HEK293 (cell line): ENCODE data around the gene MEGF9.

Experiments
- CTCF ChIA-PET: fragments of 350-600 bp; formaldehyde crosslinking; extraction: SDS; loops from one replicate; lab custom pipeline; 2021; ENCODE audit warnings: antibody characterized with exemption; lab: Yijun Ruan, JAX
- POLR2A ChIA-PET: fragments of 300-600 bp; formaldehyde crosslinking; extraction: SDS; loops from one replicate; lab custom pipeline; 2020; ENCODE audit warnings: antibody characterized with exemption, inconsistent platforms; lab: Yijun Ruan, JAX
- H3K27ac ChIP-seq: fragments of 200-500 bp; sonication (Bioruptor generic); 2 replicates; pipeline ENCODE4 v1.5.1; 2014; ENCODE audit warnings: low read depth, low read length, control low read depth, inconsistent platforms; ENCODE audit errors: extremely low read depth
- H3K36me3 ChIP-seq, 2 experiments: fragments of 200-500 bp in 1 of 2; sonication (Bioruptor generic) in 1 of 2; 1 replicate in 1 of 2; 2 replicates in 1 of 2; pipeline ENCODE4 v1.5.1; 2014 to 2017; ENCODE audit warnings: inconsistent platforms in 2 of 2, low read length in 2 of 2; ENCODE audit not compliant: control insufficient read depth in 2 of 2, insufficient read depth in 1 of 2
- H3K4me1 ChIP-seq: fragments of 200-500 bp; sonication (Bioruptor generic); 2 replicates; pipeline ENCODE4 v1.5.1; 2014; ENCODE audit warnings: mild to moderate bottlenecking, low read length, inconsistent platforms; ENCODE audit not compliant: control insufficient read depth, insufficient read depth
- H3K4me3 ChIP-seq: 2 replicates; pipeline ENCODE4 v1.5.1; 2011; ENCODE audit warnings: low read depth, mild to moderate bottlenecking, control low read depth, low read length, moderate library complexity
- H3K9me3 ChIP-seq: fragments of 200-500 bp; sonication (Bioruptor generic); 2 replicates; pipeline ENCODE4 v1.5.1; 2014; ENCODE audit warnings: low read depth, low read length, inconsistent platforms; ENCODE audit not compliant: control insufficient read depth, insufficient read depth
- BCL11B ChIP-seq: fragments of 450-650 bp; formaldehyde crosslinking; IDR thresholded peaks from 2 replicates; pipeline ENCODE4 v1.5.1; 2016; ENCODE audit warnings: low read depth, missing biosample characterization, missing genetic modification characterization
- CTCF ChIP-seq: fragments of 450-650 bp; formaldehyde crosslinking; IDR thresholded peaks from 2 replicates; pipeline ENCODE4 v1.5.1; 2016; ENCODE audit warnings: missing biosample characterization, missing genetic modification characterization
- GLI2 ChIP-seq: fragments of 450-650 bp; formaldehyde crosslinking; IDR thresholded peaks from 2 replicates; pipeline ENCODE4; 2017; ENCODE audit warnings: missing biosample characterization, missing genetic modification characterization, low read depth, borderline replicate concordance
- HOXA7 ChIP-seq: sonication (generic); formaldehyde crosslinking; IDR thresholded peaks from 2 replicates; pipeline ENCODE4 v1.8.1; 2022; ENCODE audit warnings: missing genetic modification reagents, borderline replicate concordance
- KLF10 ChIP-seq: fragments of 450-650 bp; IDR thresholded peaks from 2 replicates; pipeline ENCODE4 v1.5.1; 2018; ENCODE audit warnings: missing biosample characterization, mild to moderate bottlenecking, missing genetic modification characterization
- KLF7 ChIP-seq: fragments of 450-650 bp; formaldehyde crosslinking; IDR thresholded peaks from 2 replicates; pipeline ENCODE4 v1.5.1; 2016; ENCODE audit warnings: missing biosample characterization, missing genetic modification characterization, borderline replicate concordance
- MZF1 ChIP-seq: fragments of 450-650 bp; formaldehyde crosslinking; IDR thresholded peaks from 2 replicates; pipeline ENCODE4 v1.5.1; 2017; ENCODE audit warnings: missing biosample characterization, missing genetic modification characterization, borderline replicate concordance
- SCRT1 ChIP-seq: fragments of 450-650 bp; formaldehyde crosslinking; IDR thresholded peaks from 2 replicates; pipeline ENCODE4 v1.5.1; 2016; ENCODE audit warnings: missing biosample characterization, missing genetic modification characterization, borderline replicate concordance
- SP7 ChIP-seq: fragments of 450-650 bp; formaldehyde crosslinking; IDR thresholded peaks from 2 replicates; pipeline ENCODE4 v1.5.1; 2016; ENCODE audit warnings: missing biosample characterization, missing genetic modification characterization
- ZBTB17 ChIP-seq: fragments of 450-650 bp; formaldehyde crosslinking; IDR thresholded peaks from 2 replicates; pipeline ENCODE4 v1.5.1; 2016; ENCODE audit warnings: missing biosample characterization, missing genetic modification characterization
- ZNF133 ChIP-seq: fragments of 450-650 bp; formaldehyde crosslinking; IDR thresholded peaks from 2 replicates; pipeline ENCODE4 v1.5.1; 2016; ENCODE audit warnings: missing biosample characterization, missing genetic modification characterization
- ZNF211 ChIP-seq: fragments of 450-650 bp; formaldehyde crosslinking; IDR thresholded peaks from 2 replicates; pipeline ENCODE4 v1.5.1; 2016; ENCODE audit warnings: low read depth, missing biosample characterization, missing genetic modification characterization
- ZNF266 ChIP-seq: fragments of 450-650 bp; formaldehyde crosslinking; IDR thresholded peaks from 2 replicates; pipeline ENCODE4 v1.5.1; 2016; ENCODE audit warnings: missing biosample characterization, missing genetic modification characterization, low read depth
- ZNF292 ChIP-seq: fragments of 450-650 bp; formaldehyde crosslinking; IDR thresholded peaks from 2 replicates; pipeline ENCODE4 v1.5.1; 2016; ENCODE audit warnings: low read depth, missing biosample characterization, missing genetic modification characterization, borderline replicate concordance
- ZNF354C ChIP-seq: fragments of 450-650 bp; formaldehyde crosslinking; IDR thresholded peaks from 2 replicates; pipeline ENCODE4 v1.5.1; 2016; ENCODE audit warnings: missing biosample characterization, missing genetic modification characterization, low read depth, borderline replicate concordance
- ZNF362 ChIP-seq: fragments of 450-650 bp; formaldehyde crosslinking; IDR thresholded peaks from 2 replicates; pipeline ENCODE4 v1.5.1; 2016; ENCODE audit warnings: missing biosample characterization, missing genetic modification characterization
- ZNF366 ChIP-seq: fragments of 450-650 bp; formaldehyde crosslinking; conservative IDR thresholded peaks from 2 replicates; pipeline ENCODE4 v1.5.1; 2016; ENCODE audit warnings: missing biosample characterization, missing genetic modification characterization
- ZNF514 ChIP-seq: fragments of 450-650 bp; formaldehyde crosslinking; IDR thresholded peaks from 2 replicates; pipeline ENCODE4 v1.5.1; 2016; ENCODE audit warnings: missing biosample characterization, missing genetic modification characterization
- ZNF558 ChIP-seq: fragments of 450-650 bp; formaldehyde crosslinking; IDR thresholded peaks from 2 replicates; pipeline ENCODE4 v1.5.1; 2016; ENCODE audit warnings: missing biosample characterization, missing genetic modification characterization
- ZNF571 ChIP-seq: fragments of 450-650 bp; formaldehyde crosslinking; IDR thresholded peaks from 2 replicates; pipeline ENCODE4 v1.5.0; 2017; ENCODE audit warnings: missing biosample characterization, missing genetic modification characterization
- ZNF654 ChIP-seq: fragments of 450-650 bp; formaldehyde crosslinking; IDR thresholded peaks from 2 replicates; pipeline ENCODE4 v1.5.1; 2016; ENCODE audit warnings: low read depth, missing biosample characterization, missing genetic modification characterization
- ZNF658 ChIP-seq: fragments of 450-650 bp; formaldehyde crosslinking; IDR thresholded peaks from 2 replicates; pipeline ENCODE4; 2016; ENCODE audit warnings: missing biosample characterization, missing genetic modification characterization
- ZNF660 ChIP-seq: fragments of 450-650 bp; IDR thresholded peaks from 2 replicates; pipeline ENCODE4 v1.5.1; 2018; ENCODE audit warnings: missing biosample characterization, mild to moderate bottlenecking, missing genetic modification characterization
- ZNF747 ChIP-seq: fragments of 450-650 bp; formaldehyde crosslinking; IDR thresholded peaks from 2 replicates; pipeline ENCODE4 v1.5.1; 2016; ENCODE audit warnings: missing biosample characterization, missing genetic modification characterization
- ZNF785 ChIP-seq: fragments of 450-650 bp; formaldehyde crosslinking; IDR thresholded peaks from 2 replicates; pipeline ENCODE4 v1.5.1; 2016; ENCODE audit warnings: missing biosample characterization, missing genetic modification characterization

MEGF9 gene

GRCh38 chr9:120755810-120756434, 41.7 kb upstream of the MEGF9 start (continued):
- TF ChIP-seq ZNF658 (no peak), ZNF514 (no peak), ZNF747 (tag by site-specific recombination) (no peak), SP7 (tag by site-specific recombination) (no peak), MZF1 (tag by site-specific recombination) (no peak), ZNF571 (tag by site-specific recombination) (no peak), ZNF133 (no peak), KLF10 (tag by site-specific recombination) (no peak), BCL11B (tag by site-specific recombination) (no peak), ZNF558 (tag by site-specific recombination) (no peak), CTCF (tag by site-specific recombination) (peak; percentile 68), SCRT1 (tag by site-specific recombination) (peak; percentile 89), ZNF362 (tag by site-specific recombination) (no peak), KLF7 (no peak), ZNF660 (no peak), HOXA7 (no peak), ZNF366 (tag by site-specific recombination) (peak; percentile 67), ZNF654 (tag by site-specific recombination) (peak; percentile 85), ZNF211 (no peak), ZNF292 (tag by site-specific recombination) (no peak), ZBTB17 (peak; percentile 81), ZNF354C (no peak)

- H3K9me3 ChIP-seq: no peaks in the 10 kb centered on the region
- peaks cover 0 to 21% of the 10 kb centered on the region in 2 experiments; a peak in 1 of 3 replicates for H3K36me3 ChIP-seq
- POLR2A ChIA-PET: no interaction called here
- TF ChIP-seq ZNF292 (tag by site-specific recombination) (no peak), GLI2 (tag by site-specific recombination) (no peak), ZNF266 (tag by site-specific recombination) (no peak), ZNF362 (tag by site-specific recombination) (no peak), ZNF785 (tag by site-specific recombination) (no peak)
- no peak overlapping the region for H3K27ac ChIP-seq
- H3K4me1 ChIP-seq: no peaks in the 10 kb centered on the region
- no peak overlapping the region for H3K4me3 ChIP-seq
- CTCF ChIA-PET: interaction anchor here (0.6 to 3.3 kb wide), 36 partner anchors 10 to 565 kb away, joined by 3 to 52 read pairs (median 6); partner anchors contain the start of gene FBXW2
These were observed 40.8 kb upstream of the MEGF9 start for GRCh38 chr9:120755044-120755443.
